ENCODE measurements around the gene EAPP. TPM values are rescaled to one million over a fixed set of nuclear protein-coding genes. Genes with fewer than 3 reads are reported as not detected.
"Not testable (repeated sequence)": the region's sequence is repeated elsewhere in the genome, so short reads cannot be mapped to it uniquely, and the experiment has no call there.

EAPP gene
- total RNA-seq, 4 donors from 2014 or later, result 17.1 to 39.2 (median 35.7) TPM

GRCh38 chr14:34478261-34478660, 61.2 kb downstream of the EAPP start:
- ATAC-seq (ENCODE audit: low FRiP score) (no peak), DNase-seq (ENCODE audit: low spot score) (no peak)
- no peak for TF ChIP-seq CTCF (IDR thresholded peaks at IDR 0.05)

- not testable (repeated sequence) for DNase-seq (ENCODE audit: low spot score); ATAC-seq (ENCODE audit: low FRiP score)
Measured at GRCh38 chr14:34476036-34476435, 63.5 kb downstream of the EAPP start.

- DNase-seq (ENCODE audit: low spot score), result no peak
- ATAC-seq (ENCODE audit: low FRiP score), result no peak
- no peak for TF ChIP-seq CTCF (IDR thresholded peaks at IDR 0.05)
Measured at GRCh38 chr14:34475163-34475562, 64.3 kb downstream of the EAPP start.

GRCh38 chr14:34474187-34474679, 65.3 kb downstream of the EAPP start:
- no peak for DNase-seq (ENCODE audit: low spot score)
- no peak for TF ChIP-seq CTCF (IDR thresholded peaks at IDR 0.05)
- no peak for ATAC-seq (ENCODE audit: low FRiP score)

- no peak for DNase-seq (ENCODE audit: low spot score)
- no peak for TF ChIP-seq CTCF (IDR thresholded peaks at IDR 0.05)
- no peak for ATAC-seq (ENCODE audit: low FRiP score)
Measured at GRCh38 chr14:34472706-34473279, 66.7 kb downstream of the EAPP start.

- TF ChIP-seq CTCF (IDR thresholded peaks at IDR 0.05), result no peak
- ATAC-seq (ENCODE audit: low FRiP score), result no peak
- DNase-seq (ENCODE audit: low spot score), result no peak
Measured at GRCh38 chr14:34470319-34470718, 69.2 kb downstream of the EAPP start.

- no peak for DNase-seq (ENCODE audit: low spot score)
- TF ChIP-seq CTCF (IDR thresholded peaks at IDR 0.05), result no peak
Measured at GRCh38 chr14:34466691-34467090, 72.8 kb downstream of the EAPP start.

More at GRCh38 chr14:34466691-34467090, 72.8 kb downstream of the EAPP start:
- ATAC-seq (ENCODE audit: low FRiP score), result no peak

Small RNAs within 50 kb of the gene (small RNA-seq; reads per million reads assigned to genes)
- gene RNU1-27P, result not detected
- not detected for gene RNU1-28P

Other genes with a start within 250 kb of the EAPP start
- 10 to 100 TPM; 18.3 to 35.9 (median 32.4) TPM for gene SPTSSA, start 77.5 kb downstream of the EAPP start, total RNA-seq
- gene SNX6, start 90.4 kb upstream of the EAPP start, total RNA-seq, result 100 to 1,000 TPM in 3 of 4 donors, 10 to 100 TPM in 1; 98.7 to 172 (median 129) TPM
- 10 to 100 TPM; 35.3 to 69.4 (median 67.4) TPM for gene CFL2, start 174.9 kb upstream of the EAPP start, total RNA-seq

All from omental fat pad (tissue), 4 donors.